Activated CD8-positive, alpha-beta memory T cell treated with anti-CD3 and anti-CD28 coated beads for 1 hour (primary cell): ENCODE data around the gene DLX2.

Source experiments
- DNase-seq, 2 donors: peaks; one replicate each; pipeline ENCODE4 v3.0.0-alpha.2; 2020; ENCODE audit warnings: low read depth in 1 of 2; ENCODE audit errors: extremely low read depth in 1 of 2

Gene DLX2

DNA sequence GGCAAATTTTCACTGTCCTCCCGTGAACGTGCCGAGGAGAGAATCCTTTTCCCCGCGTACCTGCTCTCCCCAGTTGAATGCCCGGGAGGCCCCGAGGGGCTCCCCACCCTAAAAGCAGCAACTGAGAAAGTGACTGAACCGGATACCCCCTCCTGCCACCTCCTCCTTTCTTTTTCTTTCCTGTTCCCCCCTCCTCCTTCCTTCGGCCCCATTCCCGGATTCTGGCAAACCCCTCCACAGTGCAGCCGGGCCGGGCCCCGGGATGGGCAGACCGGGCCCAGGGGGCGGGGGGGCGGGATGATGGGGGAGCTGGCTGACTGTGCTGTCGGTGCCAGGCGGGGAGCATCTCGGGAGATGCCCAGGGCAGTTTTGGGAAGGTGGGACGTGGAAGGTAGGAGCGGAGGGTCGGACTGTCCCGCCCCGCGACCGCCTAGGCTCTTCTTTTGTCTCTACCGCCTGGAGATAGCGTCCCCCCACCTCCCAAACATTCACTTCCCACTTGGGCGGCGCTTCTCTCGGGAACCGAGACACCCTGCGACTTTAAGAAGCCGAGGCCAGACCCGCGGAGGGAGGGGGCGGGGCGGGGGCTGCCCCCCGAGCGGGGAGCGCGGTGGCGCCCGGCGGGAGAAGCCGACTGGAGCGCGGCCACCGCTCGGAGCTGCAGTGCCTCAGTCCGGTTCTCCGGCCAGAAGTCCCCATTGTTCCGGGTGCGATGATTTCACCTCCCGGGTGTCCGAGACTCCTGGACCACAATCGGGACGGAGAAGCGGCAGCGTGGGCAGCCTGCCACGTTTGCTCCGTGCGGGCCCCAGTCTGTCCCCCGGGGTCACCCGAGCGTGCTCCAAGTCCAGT is 8.2 kb downstream of the DLX2 start:
- no peak for DNase-seq

- DNase-seq: no peak
Observed at GRCh38 chr2:172093416-172094293, 9.0 kb downstream of the DLX2 start.

- no peak for DNase-seq
Observed at GRCh38 chr2:172092716-172093415, 9.8 kb downstream of the DLX2 start.

DNA sequence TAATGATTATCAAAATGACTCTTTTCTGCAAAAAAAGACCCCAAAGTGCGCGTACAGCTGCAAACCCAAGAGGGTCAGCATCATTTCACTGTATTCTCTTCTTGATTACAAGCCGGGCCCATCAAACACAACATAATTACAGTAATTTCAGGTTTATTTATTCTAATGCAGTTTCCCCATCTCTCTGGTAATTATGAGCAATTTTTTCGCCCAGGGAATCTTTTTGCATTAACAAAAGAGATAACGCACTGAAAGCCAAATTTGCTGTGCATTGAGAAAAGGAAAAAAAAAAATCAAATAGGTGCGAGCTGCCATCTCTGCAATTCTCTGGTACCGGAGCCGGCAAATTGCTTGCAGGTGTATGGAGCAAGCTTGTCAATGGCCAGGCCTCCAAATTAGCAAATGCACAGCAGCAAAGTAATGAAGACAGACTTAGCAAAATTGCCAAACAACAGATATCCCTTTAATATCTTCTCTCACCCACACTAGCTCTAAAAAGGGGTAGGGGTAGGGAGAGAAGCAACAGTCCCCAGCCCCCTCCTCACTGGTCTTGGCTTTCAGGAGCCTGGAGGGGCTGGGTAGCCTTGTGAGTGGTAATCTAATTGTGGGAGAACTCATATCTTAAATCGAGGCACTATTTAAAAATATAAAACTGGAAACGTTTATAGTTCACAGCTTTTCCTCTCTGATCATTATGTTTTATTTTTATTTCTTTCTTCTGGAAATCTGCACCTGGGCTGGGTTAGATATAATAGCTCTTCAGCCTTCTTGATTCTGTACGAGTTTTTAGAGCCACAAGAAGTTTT is 10.7 kb downstream of the DLX2 start:
- no peak for DNase-seq

DNA sequence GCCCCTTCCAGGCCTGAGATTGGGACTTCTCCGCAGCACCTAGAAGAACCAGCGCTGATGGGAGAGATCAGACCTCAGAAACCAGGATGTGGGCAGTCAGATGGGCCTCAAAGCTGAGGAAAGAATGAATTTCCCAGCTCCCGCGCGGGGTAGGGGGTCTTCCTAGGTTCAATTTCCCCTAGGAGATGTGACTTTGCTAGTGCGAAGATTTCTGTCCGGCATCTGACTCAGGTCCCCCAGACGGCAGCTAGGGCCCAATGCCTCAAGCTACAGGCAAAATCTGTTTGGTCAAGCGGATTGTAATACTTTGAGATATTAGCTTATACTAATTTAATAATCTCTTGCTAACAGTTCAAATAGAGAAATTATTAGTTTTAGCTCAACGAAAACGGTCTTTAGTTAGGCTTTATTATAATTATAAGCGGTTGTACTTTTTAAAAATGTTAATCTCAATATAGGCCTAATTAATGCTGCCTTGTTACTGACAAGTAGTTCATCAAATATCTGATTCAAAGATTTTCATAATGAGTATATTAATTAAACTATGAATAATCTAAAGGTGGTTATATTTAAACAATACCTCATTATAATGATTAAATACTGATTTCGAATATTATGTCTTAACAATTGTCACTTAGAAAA is 11.6 kb downstream of the DLX2 start:
- no peak for DNase-seq

GRCh38 chr2:172090044-172090961 is 12.4 kb downstream of the DLX2 start:
- DNase-seq: no peak

DNA sequence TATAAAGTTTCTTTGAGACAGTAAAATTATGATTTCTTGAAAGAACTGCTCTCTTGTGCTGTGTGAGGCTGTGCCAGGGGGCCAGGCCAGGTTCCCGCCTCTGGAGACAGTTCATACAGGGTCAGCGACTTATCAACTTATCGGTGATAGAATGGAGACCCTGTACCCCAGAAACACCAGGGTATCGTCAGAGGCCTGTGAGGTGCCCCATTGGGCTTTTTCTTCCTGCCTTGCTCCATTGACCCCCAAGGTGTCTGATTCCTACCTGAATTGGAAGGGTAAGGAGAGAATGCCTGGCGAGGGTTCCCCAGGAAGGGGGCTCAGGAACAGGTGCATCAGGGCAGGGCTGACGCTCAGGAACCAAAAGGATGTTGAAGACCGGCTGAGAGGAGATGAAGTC is 13.1 kb downstream of the DLX2 start:
- DNase-seq: no peak

- DNase-seq: no peak
Observed at GRCh38 chr2:172089005-172089504, 13.6 kb downstream of the DLX2 start.

DNA sequence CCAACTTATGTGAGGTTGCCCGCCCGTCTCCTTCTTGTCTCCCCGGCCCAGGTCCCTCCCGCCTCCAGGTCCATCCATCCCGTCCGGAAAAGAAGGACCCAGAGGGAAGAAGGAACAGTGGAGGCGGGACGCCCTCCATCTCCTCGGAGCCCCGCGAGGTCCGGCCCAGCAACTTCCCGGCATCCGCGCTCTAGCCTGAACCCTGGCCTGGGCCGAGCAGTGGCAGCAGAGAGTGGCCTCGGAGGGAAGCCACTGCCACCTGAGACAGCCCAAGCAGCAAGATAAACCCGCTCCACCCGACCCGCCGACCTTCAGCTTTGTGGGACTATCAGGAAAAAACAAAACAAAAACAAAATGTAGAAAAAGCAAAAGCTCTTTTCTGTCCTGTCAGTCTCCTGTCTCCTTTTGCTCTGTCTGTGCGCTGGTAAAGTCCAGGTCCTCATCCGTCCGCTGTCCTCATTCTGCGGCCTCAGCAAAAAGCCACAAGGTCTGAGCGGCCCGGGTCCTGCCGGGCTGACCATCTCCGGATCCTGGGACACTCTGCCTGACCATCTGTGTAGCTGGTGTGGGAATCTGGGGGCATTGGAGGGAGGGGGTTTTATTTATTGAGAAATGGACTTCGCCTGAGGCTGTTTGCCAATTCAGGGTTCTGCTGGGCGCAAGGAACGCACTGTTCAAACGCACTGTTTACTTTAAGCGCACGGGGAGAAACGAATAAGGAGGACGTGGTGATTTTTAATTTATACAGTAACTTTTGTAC is 14.3 kb downstream of the DLX2 start:
- DNase-seq: no peak

DNA sequence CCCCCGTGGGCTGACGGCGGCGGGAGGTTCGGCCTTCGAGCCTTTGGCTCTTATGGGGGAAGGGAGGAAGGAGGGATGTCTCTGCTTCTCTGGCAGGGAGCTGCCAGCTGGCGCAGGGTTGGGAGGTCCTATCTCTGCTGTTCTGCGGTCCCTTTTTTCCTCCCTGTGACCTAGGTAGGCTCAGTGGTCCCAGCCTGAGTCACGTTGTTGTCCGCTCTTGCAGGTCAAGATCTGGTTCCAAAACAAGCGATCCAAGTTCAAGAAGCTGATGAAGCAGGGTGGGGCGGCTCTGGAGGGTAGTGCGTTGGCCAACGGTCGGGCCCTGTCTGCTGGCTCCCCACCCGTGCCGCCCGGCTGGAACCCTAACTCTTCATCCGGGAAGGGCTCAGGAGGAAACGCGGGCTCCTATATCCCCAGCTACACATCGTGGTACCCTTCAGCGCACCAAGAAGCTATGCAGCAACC is 14.9 kb downstream of the DLX2 start:
- no peak for DNase-seq

- no peak for DNase-seq
Observed at GRCh38 chr2:172087207-172087779, 15.4 kb downstream of the DLX2 start.

- DNase-seq: no peak
Observed at GRCh38 chr2:172086241-172087206, 16.2 kb downstream of the DLX2 start.

GRCh38 chr2:172085460-172086159 is 17.1 kb downstream of the DLX2 start, which contains the start of gene DLX1:
Gene DLX1 (plus strand): TSS chr2:172085507. CDS start chr2:172085678, 171 bp downstream.
- no peak for DNase-seq

DNA sequence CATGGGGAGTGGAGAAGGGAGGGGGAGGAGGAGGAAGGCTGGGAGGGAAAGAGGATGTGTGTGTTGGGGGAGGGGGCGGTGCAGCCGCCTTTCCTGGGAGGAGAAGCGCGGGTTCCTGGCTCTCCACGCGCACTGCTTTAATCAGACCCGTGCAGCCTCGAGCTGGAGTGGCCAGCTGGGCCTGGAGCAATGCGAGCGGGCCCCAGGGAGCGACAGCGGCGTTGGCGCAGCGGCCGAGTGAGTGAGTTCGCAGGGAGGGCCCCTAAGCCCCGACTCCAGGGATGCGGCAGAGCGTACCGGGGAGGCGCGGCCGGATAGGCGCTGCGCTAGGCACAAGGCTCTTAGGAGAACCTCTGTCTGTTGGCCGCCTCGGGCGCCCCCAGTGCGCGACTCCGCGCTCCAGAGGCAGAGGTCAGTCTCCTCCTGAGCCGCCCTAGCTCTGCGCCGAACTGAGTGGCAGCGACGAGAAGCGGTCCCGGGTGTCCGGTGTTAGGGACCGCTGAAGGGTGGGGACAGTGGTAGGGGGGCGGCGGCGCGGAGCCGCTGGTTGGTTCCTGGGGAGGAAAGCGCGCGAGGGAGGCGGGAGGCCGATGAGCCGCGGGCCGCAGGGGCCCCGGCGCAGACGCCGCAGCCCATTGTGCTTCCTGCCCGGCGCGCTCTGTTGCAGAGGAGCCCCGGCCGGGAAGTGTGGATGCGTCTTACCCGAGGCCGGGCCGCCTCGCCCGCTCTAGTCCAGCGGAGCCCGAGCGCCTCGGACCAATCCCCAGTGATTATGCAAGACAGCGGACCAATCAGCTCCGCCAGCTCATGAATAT is 17.8 kb downstream of the DLX2 start:
- DNase-seq: no peak

- no peak for DNase-seq
Observed at GRCh38 chr2:172084395-172084644, 18.4 kb downstream of the DLX2 start.
